ENCODE results near the gene RAET1L.

GRCh38 chr6:149975400-149975799 is 49.9 kb downstream of the RAET1L start:
- TF ChIP-seq POLR2A (IDR thresholded peaks at IDR 0.05) (no peak), CTCF (IDR thresholded peaks at IDR 0.05) (no peak), EP300 (IDR thresholded peaks at IDR 0.05) (no peak), POLR2AphosphoS5 (IDR thresholded peaks at IDR 0.05) (no peak)
